Stimulated activated CD4-positive, alpha-beta T cell treated with anti-CD3 and anti-CD28 coated beads, Interleukin-15, amount 100 ng/mL, for 1 hour (primary cell): ENCODE data around the gene FBLN7.

ENCODE experiments used
- DNase-seq, 2 donors: peaks; one replicate each; pipeline ENCODE4 v3.0.0-alpha.2; 2020; ENCODE audit warnings: low read depth in 1 of 2, low spot score in 1 of 2

The FBLN7 gene

GRCh38 chr2:112156152-112156986 lies 18.2 kb downstream of the FBLN7 start:
- DNase-seq: no peak

DNA sequence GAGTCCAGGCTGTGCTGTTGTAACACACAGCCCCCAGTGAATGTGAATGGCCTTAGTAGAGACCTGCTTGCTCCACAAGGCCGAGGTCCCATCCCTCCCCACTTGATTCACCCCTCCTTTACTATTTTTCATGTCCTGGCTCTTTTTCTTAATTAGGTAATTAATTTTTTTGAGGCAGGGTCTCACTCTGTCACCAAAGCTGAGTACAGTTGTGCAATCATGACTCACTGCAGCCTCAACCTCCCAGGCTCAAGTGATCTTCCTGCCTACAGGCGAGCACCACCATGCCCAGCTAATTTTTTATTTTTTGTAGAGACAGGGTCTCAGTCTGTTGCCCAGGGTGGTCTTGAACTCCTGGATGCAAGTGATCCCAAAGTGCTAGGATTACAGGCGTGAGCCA lies 19.3 kb downstream of the FBLN7 start:
- no peak for DNase-seq

- DNase-seq: no peak
These were observed 21.3 kb downstream of the FBLN7 start for GRCh38 chr2:112159454-112159921.

DNA sequence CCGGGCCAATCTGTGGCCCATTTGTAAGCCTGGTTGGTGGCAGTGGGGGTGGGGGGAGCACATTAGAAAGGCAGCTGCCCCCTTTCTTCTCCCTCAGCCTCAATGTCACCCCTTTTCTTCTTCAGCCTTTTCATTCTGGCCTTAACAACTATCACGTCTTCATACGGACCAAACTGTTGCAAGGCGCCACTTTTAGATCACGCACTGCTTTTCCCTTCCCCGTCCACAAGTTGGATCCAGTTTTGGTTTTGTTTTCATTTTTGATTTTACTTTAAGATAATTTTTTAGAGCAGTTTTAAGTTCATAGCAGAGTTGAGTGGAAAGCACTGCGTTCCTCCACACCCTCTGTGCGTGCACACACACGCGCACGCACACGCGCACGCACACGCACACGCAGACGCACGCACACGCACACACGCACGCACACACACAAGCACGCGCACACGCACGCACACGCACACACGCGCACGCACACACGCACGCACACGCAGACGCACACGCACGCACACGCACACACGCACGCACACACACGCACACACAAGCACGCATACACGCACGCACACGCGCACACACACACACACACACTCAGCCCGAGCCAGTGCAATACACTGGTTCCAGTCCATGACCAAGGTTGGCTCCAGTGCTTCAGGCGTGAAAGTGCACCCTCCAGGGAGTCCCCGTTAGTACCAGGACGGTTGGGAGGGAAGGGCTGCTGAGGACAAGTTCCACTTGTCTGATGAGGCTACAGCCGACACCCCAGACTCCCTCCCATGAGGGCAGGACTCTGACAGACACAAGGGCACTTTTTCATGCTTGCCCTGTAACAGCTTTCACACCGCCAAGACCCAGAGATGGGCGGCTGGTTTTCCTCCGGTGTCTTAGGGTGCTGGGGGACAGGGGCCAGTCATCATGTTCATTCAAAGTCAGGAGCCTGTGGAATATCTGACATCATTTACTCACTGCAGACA lies 22.4 kb downstream of the FBLN7 start:
- DNase-seq: no peak

DNA sequence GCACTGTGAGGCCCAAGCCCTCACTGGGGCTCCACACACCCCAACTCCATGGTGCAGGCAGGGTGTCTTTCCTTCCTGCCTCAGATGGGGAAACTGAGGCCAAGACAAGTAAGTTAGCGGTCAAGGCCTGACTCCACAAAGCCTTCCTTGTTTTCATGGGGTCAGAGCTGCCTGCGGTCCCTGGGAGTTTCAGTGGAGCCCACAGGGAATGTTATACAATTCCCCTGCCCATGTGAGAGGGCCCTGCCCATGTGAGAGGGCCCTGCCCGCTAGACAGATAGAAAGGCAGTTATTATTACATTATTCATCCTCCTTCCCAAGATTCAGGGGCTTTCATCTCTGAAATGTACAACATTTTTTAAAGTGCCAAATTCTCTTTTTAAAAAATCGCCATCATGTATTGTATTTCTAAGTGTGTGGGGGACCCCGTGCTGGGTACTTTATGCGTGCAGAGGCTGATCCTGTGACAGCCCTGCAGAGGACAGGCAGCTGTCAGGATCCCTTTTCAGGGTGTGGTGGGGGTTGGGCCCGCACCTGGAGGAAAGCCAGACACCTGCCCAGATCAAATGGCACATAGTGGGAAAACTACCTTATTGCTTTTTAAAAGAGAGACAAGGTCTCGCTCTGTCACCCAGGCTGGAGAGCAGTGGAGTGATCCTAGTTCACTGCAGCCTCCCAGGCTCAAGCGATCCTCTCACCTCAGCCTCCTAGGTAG lies 23.4 kb downstream of the FBLN7 start:
- no peak for DNase-seq

DNA sequence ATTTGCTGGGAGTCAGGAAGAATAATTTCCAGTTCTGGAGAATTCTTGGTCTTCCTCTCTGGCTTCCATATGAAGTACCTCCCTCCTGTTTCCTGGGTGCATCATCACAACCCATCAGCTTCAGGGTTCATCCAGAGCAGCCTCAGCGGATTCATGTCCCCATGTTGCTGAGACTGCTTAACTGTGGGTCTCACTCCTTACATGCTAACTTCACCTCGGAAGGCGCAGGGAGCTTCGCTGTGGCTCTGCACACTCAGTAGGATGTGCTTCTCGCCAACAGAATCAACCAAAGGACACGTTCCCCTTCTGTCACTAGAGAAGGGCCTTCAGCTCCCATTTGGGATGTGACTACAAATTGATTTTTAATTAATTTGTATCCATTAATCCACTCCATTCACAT lies 24.2 kb downstream of the FBLN7 start:
- DNase-seq: no peak

DNA sequence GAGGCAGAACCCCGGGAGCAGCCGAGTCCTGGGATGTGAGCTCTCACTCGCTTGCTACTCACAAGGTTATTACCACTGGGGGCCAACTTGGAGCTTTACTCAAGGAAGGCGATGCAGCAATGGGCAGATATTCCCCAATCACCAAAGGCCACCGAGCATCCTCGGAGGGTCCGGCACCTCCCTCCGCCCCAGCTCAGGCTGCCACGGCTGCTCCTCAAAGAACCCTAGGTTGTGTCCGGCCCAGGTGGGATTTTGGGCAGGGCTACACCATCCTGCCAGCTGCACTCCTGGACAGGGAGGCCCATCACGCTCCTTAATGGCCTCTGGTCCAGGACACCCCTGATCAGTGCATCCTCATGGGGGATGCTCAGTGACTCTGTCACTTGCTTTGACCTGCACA lies 24.8 kb downstream of the FBLN7 start:
- no peak for DNase-seq

- no peak for DNase-seq
These were observed 25.4 kb downstream of the FBLN7 start for GRCh38 chr2:112163541-112163981.

- no peak for DNase-seq
These were observed 26.7 kb downstream of the FBLN7 start for GRCh38 chr2:112164876-112165275.

- no peak for DNase-seq
These were observed 27.1 kb downstream of the FBLN7 start for GRCh38 chr2:112165296-112165695.

- DNase-seq: no peak
These were observed 28.8 kb downstream of the FBLN7 start for GRCh38 chr2:112166806-112167499.

- DNase-seq: no peak
These were observed 30.4 kb downstream of the FBLN7 start for GRCh38 chr2:112168422-112169124.

DNA sequence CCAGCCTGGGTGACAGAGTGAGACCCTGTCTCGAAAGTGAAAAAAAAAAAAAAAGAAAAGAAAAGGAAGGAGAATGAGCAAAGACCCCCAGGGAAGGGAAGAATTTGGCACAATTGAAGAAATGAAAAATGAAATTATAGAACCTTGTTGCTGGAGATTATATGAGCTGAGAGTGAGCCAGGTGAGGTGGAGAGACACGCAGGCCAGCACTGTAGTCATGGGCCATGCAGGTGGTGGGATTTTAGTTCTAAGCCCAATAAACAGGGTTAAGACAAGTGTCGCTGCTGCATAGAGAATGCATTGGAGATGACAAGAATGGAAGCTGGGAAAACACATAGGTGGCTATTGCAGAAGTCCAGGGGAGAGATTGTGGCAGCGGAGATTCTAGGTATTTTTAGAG lies 32.3 kb downstream of the FBLN7 start:
- DNase-seq: no peak

GRCh38 chr2:112173646-112174319 lies 35.6 kb downstream of the FBLN7 start:
- no peak for DNase-seq

DNA sequence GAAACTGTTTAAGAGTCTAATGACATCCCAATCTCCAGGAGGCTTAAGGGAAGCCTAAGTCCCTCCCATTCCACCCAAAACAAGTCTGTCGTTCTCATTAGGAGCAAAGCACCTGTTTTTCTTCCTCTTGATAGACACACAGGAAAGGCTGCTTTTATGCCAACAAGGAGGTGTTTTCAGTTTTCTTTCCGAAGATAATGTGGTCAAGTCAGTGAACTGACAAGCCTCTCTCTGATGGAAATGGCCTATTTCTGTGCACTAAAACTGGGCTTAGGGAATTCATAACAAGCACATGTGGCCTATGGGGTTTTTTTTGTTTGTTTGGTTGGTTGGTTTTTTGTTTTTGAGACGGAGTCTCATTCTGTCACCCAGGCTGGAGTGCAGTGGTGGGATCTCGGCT lies 36.2 kb downstream of the FBLN7 start:
- no peak for DNase-seq

DNA sequence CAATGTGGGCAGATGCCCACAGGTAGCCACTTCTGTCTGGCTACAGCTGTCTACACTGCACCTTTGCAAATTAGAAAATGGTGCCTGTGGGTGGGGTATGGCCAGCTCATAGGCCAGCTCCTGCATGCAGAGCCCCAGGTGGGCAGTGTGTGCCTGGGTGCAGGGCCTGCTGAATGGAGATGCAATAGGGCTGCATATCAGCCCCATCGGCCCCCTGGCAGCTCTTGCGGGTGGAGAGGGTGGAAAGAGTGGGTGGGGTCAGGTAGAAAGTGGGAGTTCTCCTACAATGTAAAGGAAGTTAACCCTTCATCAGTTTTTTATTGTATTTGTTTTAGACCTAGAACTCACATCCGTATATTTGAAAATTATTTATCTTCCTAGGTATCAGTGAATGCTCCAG lies 37.1 kb downstream of the FBLN7 start:
- DNase-seq: no peak

DNA sequence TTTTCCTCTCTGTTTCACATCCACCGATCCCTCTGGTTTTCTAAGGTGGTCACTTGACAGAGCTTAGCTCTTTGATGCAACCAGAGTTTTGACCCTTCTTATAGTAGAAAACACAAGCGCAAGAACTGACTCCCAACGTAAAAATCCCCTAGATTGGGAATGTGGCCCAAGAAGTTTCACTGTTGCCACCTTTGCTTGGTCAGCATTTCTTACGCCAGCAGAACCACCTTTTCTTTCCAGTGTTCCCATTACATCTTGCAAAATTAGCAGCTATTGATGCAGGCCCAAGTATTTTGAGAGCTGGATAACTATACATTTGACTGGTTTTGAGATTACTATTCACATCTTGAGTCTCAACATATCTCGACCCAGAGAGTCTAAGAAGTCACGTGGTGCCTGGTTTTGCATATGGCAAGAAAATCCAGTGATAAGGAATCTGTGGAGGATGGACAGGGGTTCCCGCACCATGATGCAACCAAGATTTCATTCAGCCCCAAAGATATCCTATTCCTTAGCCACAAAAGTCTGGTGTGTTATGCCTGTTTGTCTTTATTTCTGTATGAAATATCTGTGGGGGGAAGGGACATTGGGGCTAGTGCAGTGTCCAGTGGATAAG lies 37.9 kb downstream of the FBLN7 start:
- DNase-seq: no peak

DNA sequence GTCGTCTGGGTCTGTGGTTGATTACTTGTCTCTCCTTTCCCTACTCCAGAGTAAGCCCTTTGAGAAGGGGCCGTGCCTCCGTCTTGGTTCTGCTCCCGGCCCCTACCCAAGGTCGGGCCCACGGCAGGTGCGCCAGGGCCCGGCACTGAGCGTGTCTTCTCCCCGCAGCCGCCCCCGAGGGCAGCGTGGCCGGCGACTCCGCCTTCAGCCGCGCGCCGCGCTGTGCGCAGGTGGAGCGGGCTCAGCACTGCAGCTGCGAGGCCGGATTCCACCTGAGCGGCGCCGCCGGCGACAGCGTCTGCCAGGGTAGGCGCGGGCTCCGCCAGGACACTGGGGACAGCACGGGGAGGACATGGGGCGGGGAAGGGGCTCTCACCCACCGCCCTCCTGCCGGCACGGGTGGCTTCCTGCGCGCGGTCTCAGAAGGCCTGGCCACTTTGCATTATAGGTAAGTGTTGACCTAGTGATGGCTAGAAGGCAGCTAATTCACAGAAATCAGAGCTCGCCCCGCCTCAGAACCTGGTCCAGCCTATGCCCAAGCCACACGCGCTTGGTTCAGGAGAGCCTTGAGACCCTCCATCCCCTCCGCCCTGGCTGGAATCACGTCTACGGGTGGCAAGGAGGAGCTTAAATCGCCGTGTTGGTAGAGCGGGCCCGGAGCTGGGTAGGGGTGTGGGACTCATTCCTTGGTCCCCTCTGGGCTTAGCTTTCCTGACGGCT lies 43.5 kb downstream of the FBLN7 start:
- DNase-seq: peak; percentile 57 to 65
